Ramos (cell line): Measurements from ENCODE around the gene RPRD1A.
"Not testable (repeated sequence)": the region's sequence is repeated elsewhere in the genome, so short reads cannot be mapped to it uniquely, and the experiment has no call there.

ENCODE experiments used
- in situ Hi-C: fragments of 300-500 bp; cut with MboI; formaldehyde crosslinking; loops from one replicate; pipeline ENCODE4 v1.14.3; 2022; ENCODE audit warnings: low sequenced_read_pairs; ENCODE audit not compliant: unreplicated experiment

RPRD1A gene

GRCh38 chr18:36067055-36067957 is at the start of gene RPRD1A:
Gene RPRD1A, minus strand, starts transcription at chr18:36067559. Its CDS starts 155 bp downstream, at chr18:36067404.
- in situ Hi-C loops, result no loop called here

- in situ Hi-C loops, result not testable (repeated sequence)
Observed at GRCh38 chr18:36116771-36117170, 49.4 kb upstream of the RPRD1A start.

GRCh38 chr18:36114738-36115137 is 47.4 kb upstream of the RPRD1A start:
- in situ Hi-C loops, result no loop called here

- in situ Hi-C loops, result no loop called here
Observed at GRCh38 chr18:36114251-36114650, 46.9 kb upstream of the RPRD1A start.

- in situ Hi-C loops, result no loop called here
Observed at GRCh38 chr18:36112302-36112701, 44.9 kb upstream of the RPRD1A start.

- in situ Hi-C loops, result no loop called here
Observed at GRCh38 chr18:36109737-36110136, 42.4 kb upstream of the RPRD1A start.

- in situ Hi-C loops, result no loop called here
Observed at GRCh38 chr18:36108601-36109000, 41.2 kb upstream of the RPRD1A start.

- in situ Hi-C loops, result no loop called here
Observed at GRCh38 chr18:36108196-36108595, 40.8 kb upstream of the RPRD1A start.

- in situ Hi-C loops, result no loop called here
Observed at GRCh38 chr18:36107477-36107876, 40.1 kb upstream of the RPRD1A start.

- in situ Hi-C loops, result no loop called here
Observed at GRCh38 chr18:36104749-36105148, 37.4 kb upstream of the RPRD1A start.

- in situ Hi-C loops, result no loop called here
Observed at GRCh38 chr18:36101943-36102342, 34.6 kb upstream of the RPRD1A start.

GRCh38 chr18:36099311-36099710 is 32.0 kb upstream of the RPRD1A start:
- in situ Hi-C loops, result no loop called here

GRCh38 chr18:36096955-36097354 is 29.6 kb upstream of the RPRD1A start:
- in situ Hi-C loops, result no loop called here

GRCh38 chr18:36095936-36096519 is 28.7 kb upstream of the RPRD1A start:
- in situ Hi-C loops, result no loop called here

GRCh38 chr18:36094431-36094830 is 27.1 kb upstream of the RPRD1A start:
- in situ Hi-C loops, result loop anchor here (5.0 kb wide), 1 partner anchor 188 kb away; no protein-coding TSS in a partner anchor

GRCh38 chr18:36092116-36092515 is 24.8 kb upstream of the RPRD1A start:
- in situ Hi-C loops, result loop anchor here (5.0 kb wide), 1 partner anchor 190 kb away; no protein-coding TSS in a partner anchor

GRCh38 chr18:36089001-36089400 is 21.6 kb upstream of the RPRD1A start:
- in situ Hi-C loops, result no loop called here

GRCh38 chr18:36088256-36088655 is 20.9 kb upstream of the RPRD1A start:
- in situ Hi-C loops, result no loop called here

GRCh38 chr18:36086186-36086585 is 18.8 kb upstream of the RPRD1A start:
- in situ Hi-C loops, result no loop called here

- in situ Hi-C loops, result no loop called here
Observed at GRCh38 chr18:36085195-36085594, 17.8 kb upstream of the RPRD1A start.

- in situ Hi-C loops, result no loop called here
Observed at GRCh38 chr18:36083729-36084128, 16.4 kb upstream of the RPRD1A start.
